ENCODE data around the gene COX8C.

COX8C gene, protein sequence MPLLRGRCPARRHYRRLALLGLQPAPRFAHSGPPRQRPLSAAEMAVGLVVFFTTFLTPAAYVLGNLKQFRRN

DNA sequence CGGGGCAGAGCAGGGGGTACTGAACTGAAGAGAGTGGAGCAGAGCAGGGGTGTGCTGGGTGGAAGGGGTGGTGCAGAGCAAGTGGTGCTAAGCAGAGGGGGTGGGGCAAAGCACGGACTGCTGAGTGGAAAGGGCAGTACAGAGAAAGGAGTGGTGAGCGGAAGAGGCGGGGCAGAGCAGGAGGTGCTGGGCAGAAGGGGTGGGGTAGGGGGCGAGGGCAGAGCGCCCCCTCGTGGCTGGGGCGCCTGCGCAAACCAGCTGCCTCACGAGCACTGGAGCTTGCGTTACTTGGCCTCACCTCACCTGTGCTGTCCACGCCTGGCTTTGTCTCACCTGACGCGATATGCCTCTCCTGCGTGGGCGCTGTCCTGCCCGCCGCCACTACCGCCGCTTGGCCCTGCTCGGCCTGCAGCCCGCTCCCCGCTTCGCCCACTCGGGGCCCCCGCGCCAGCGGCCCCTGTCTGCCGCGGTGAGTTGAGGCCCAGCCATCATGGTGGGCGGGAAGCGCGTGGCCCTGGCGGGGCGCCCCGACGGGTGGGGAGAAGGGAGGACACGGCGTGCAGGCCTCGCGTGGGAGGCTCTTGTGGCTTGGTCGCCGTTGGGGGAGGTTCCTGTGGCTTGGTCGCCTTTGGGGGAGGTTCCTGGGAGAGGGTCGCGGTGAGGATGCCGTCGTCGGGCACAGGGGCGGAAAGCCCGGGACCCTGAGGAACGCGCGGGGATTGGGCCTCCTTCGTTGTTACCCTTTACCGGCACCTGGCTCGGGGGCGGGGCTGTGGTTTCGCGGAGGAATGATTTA is at the start of gene COX8C:
TSS of gene COX8C (plus strand) at position 257 of the 796 bp plus-strand sequence. CDS start at position 344, 87 bp downstream.
- no peak for DNase-seq

GRCh38 chr14:93299416-93299815 is 47.6 kb upstream of the COX8C start:
- DNase-seq = no peak

- DNase-seq = no peak
Observed at GRCh38 chr14:93299866-93300265, 47.1 kb upstream of the COX8C start.

DNA sequence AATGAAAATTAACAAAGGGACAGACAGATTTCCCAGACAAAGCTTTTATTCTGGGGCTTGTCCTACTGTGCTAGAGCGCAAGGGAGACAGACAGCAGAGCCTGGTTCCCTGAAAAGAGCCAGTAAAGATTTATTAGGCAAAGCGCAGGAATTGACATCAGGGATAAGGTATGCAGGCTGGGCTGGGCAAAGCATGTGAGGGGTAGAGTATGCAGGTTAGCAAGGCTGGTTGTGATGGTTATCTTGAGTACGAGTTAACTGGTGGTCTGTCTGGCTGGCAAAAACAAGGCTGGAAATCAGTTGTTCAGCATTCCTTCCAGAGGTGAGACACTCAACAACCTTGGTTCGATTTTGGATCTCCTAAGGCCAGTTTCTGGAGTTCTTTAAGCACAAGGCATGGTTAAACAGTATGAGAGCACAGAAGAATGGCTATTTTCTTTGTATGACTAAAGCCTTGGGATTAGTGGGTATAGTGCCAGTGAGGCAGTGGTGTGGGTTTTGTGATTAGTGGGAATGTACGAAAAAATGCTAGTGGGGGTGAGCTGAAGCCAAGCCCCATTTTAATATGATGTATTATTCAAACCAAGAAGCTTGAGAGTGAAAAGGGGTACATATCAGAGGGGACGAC is 45.0 kb upstream of the COX8C start:
- DNase-seq = no peak

- DNase-seq = no peak
Observed at GRCh38 chr14:93302688-93303581, 44.0 kb upstream of the COX8C start.

DNA sequence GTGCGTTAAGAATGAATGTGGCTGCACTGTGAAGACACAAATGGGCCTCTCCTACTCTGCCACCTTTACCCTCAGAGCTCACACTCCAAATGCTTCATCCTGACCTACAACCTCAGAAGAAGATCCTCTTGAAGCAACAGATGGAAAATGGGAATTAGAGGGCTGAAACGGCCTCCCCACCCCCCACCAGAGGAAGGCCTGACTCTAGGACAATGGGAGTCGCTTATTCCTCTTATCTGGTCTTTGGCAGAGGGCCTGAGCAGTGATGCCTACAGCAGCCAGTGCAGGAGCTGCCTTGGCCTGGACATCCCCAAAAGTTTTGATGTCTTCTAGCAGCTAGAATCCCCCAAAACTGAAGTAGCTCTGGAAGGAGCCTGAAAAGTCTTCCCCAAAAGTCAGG is 43.3 kb upstream of the COX8C start:
- DNase-seq = no peak

- no peak for DNase-seq
Observed at GRCh38 chr14:93304771-93305170, 42.2 kb upstream of the COX8C start.

- no peak for DNase-seq
Observed at GRCh38 chr14:93305725-93306418, 41.1 kb upstream of the COX8C start.

- no peak for DNase-seq
Observed at GRCh38 chr14:93306812-93307211, 40.2 kb upstream of the COX8C start.

GRCh38 chr14:93308686-93309345 is 38.2 kb upstream of the COX8C start:
- DNase-seq = no peak

DNA sequence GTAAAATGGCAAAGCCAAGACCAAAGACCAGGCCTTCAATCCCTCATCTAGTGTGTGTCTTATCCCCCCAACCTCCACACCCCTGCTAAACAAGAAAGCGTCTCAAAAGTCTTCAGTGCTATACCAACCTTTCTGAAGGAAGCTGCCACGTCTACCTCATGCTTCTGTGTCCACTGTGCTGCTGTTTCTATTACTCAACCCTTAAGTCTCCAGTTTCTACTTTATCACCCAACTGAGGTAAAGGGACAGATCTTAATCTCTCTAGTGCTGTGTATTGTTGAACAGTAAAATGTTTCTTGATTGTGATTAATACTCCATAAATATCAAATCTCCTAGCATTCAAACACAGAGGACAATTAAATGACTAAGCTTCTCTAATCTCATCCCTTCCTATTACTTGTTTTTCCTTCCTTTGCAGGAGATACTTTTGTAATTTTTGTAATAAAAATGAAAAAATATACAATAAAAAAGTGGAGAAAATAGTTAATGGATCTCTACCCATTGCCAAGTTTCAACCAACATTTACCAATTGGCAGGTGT is 37.5 kb upstream of the COX8C start:
- no peak for DNase-seq

DNA sequence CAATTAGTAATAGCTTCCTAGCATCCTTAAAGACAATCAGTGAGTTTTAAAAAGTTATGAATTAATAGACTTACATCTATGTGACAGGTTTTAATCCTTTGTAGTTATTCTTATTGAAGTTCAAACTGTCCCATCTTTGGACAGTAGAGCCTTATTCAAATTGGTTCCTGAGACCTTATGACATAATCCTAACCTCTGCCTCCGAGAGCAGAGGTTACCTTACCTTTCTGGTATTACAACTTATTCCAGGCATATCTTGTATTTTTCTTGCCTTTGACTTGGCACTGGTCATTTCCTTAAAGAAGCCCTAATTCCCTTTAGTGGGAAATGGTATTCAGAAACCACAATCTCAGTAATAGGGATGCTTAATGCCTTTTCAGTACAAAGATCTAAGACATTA is 35.9 kb upstream of the COX8C start:
- no peak for DNase-seq

- DNase-seq = no peak
Observed at GRCh38 chr14:93315575-93315974, 31.4 kb upstream of the COX8C start.

DNA sequence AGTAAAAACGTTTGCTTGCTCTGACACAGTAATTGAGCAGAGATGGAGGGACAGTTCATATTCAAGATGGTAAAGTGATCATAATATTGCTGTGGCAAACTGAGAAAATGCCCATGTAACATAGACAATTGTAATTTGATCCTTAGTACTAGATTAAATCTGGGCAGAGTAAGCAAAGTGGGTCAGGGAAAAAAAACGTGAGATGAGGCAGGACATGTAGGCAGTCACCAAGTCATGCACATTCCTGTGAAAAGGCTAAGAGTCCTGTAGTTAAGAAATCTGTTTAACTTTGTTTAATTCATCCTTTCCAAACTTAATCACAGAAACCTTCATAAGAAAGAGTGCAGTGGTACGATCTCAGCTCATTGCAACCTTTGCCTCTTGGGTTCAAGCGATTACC is 30.3 kb upstream of the COX8C start:
- no peak for DNase-seq

DNA sequence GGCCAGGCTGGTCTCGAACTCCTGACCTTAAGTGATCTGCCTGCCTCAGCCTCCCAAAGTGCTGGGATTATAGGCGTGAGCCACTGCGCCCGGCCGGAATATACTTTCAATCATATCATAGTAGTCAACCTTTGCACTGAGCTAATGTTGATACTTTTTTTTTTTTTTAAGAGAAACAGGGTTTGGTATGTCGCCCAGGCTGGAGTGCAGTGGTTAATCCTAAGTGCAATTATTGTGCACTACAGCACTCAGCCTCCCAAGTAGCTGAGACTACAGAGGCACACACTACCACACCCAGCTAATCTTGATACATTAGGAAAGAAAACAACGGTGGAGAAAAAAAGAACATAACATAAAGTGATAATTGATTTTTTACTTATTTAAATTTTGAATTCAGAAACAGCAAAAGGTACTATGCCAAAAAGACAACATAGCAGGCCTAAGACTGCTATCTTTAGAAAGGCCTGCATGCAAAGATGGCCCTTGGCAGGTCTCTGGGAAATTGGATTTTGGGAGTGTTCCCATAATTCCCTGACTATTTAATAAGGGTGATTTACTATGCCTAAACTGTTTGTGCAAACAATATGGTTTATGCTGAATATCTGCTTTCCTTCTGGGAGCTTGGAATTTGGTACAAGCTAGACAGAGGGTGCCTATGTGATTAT is 29.6 kb upstream of the COX8C start:
- no peak for DNase-seq

DNA sequence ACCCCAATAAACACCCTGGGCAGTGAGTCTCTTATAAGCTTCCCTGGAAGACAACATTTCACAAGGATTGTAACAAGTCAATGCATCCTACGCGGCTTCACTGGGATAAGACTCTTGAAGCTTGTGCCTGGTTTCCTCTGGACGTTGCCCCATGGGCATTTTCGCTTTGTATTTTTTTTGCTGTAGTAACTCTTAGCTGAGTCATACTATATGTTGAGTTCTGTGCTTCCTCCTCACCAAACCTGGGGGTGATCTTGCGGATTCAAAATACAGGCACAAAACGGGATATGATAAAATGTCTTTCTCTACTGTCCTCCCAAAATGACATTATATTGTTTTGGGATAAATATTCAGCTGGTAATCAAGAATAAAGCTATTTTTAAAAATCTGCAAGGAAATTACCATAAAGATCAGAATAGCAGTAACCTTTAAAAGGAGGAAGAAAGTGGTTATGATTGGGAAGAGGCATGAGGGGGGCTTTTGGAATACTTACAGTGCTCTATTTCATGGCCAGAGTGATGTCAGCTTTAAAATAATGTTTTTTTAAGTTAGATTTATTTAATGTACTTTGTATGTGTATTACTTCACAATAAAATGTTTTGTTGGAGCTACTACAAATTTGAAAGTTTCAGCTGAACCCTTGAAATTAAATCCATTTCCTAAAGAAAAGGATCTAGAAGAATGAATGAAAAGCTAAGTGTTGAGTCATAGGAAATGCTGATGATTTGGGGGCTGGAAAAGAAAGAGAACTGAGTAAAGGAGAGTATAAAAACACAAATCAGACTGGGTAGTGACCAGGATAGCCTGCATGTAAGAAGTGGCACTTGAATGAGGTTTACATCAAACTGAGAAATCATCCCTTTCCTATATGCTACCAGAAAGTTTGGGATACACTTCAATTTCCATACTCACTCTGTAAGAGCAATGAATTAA is 28.8 kb upstream of the COX8C start:
- no peak for DNase-seq

DNA sequence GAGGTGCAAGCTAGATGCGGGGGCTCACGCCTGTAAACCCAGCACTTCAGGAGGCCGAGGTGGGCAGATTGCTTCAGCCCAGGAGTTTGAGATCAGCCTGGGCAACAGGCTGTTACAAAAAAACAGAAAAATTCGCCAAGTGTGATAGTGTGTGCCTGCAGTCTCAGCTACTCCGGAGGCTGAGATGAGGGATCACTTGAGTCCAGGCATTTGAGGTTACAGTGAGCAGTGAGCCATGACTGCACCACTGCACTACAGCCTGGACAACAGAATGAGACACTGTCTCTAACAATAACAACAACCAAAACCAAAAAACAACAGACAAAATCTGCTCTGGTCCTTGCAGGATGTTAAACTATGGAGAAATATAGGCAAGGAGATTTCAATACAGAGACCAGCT is 28.1 kb upstream of the COX8C start:
- no peak for DNase-seq

DNA sequence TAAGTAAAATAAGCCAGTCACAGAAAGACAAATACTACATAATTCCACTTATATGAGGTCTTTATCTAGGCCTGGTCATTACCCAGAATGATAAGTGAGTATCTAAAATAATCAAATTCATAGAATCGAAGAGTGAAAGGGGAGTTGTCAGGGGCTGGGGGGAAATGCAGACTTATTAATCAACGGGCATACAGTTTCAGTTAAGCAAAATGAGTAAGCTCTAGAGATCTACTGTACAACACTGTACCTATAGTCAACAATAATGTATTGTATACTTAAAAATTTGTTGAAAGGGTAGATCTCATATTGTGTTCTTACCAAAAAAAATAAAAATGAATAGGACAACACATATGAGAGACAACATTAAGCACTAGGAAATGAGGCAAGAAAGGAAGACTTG is 27.5 kb upstream of the COX8C start:
- no peak for DNase-seq

GRCh38 chr14:93319958-93320357 is 27.0 kb upstream of the COX8C start:
- DNase-seq = no peak

DNA sequence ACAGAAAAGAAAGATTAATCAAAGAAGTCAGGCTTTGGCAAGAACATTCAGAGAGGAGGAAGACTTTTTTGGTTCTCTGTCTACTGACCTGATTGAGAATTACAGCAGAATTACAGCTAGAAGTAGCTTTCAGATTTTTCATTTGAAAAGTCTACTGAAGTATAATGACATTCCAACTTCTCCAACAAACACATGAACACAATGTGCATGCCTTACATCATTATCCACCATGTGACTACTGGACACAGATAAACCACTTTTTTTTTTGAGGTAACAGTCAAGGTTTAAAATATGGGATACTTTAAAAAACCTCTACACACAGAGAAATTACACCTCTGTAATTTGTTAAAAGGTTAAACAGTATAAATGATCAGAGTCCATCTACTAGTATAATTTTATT is 26.5 kb upstream of the COX8C start:
- no peak for DNase-seq

Measured in CD4-positive, alpha-beta T cell treated with Interleukin-4 for 1 hour (primary cell).